ENCODE measurements around the gene SELENOP. TPM values are rescaled to one million over a fixed set of nuclear protein-coding genes. Genes with fewer than 3 reads are reported as not detected.

Gene SELENOP
- total and polyA plus RNA-seq, 9 of the 15 experiments (the other 6 are each of a cell fraction or from before 2014, with no cell fraction given): 3.2 to 6.3 (median 4.5) TPM

DNA sequence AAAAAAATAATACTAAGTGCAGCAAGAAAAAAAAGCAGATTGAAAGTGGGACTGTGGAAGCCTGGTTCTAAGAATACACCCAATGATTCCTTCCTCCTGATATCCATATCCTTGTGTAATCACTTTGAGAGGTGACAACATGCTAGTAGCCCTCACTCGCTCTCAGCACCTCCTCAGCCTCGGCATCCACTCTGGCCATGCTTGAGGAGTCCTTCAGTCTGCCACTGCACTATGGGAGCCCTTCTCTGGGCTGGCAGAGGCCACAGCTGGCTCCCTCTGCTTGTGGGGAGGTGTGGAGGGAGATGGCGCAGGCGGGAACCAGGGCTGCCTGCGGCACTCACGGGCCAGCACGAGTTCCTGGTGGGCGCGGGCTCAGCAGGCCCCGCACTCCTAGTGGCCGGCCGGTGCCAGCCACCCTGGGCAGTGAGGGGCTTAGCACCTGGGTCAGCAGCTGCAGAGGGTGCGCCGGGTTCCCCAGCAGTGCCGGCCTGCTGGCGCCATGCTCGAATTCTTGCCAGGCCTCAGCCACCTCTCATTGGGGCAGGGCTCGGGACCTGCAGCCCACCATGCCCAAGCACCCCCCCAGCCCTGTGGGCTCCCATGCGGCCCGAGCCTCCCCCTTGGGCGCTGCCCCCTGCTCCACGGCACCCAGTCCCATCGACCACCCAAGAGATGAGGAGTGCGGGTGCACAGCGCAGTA, 24.5 kb upstream of the SELENOP start:
- Histone ChIP-seq H2AFZ (ENCODE audit: low read depth, low read length) (no peak overlapping the region), H3K4me3 (no peak overlapping the region), H3K27me3 (ENCODE audit: control insufficient read depth in 2 of 2, insufficient read depth in 2 of 2, low read length in 2 of 2) (no peaks in the 10 kb centered on the region), H3K4me1 (replicated peaks in 1 of 2; ENCODE audit: control insufficient read depth in 2 of 2, insufficient read depth in 2 of 2, low read length in 2 of 2) (peaks cover 4 to 10% of the 10 kb centered on the region in 2 experiments; a peak in 3 of 5 replicates), H3K9ac (ENCODE audit: insufficient read depth in 1 of 2, low read depth in 2 of 2, low read length in 2 of 2) (no peak overlapping the region), H3K9me1 (ENCODE audit: control insufficient read depth, insufficient read depth, low read length) (no peaks in the 10 kb centered on the region), H3K36me3 (ENCODE audit: control insufficient read depth, insufficient read depth, low read length) (no peaks in the 10 kb centered on the region), H3K79me2 (ENCODE audit: control insufficient read depth, insufficient read depth, low read length) (no peaks in the 10 kb centered on the region), H3K27ac (ENCODE audit: extremely low read depth, low read depth, low read length) (no peak overlapping the region), H3K9me3 (replicated peaks; ENCODE audit: control insufficient read depth, insufficient read depth, low read depth, low read length) (no peaks in the 10 kb centered on the region), H3K4me2 (ENCODE audit: insufficient read depth, low read length) (no peak overlapping the region), H4K20me1 (replicated peaks; ENCODE audit: control insufficient read depth, insufficient read depth, low read length) (no peaks in the 10 kb centered on the region)
- CTCF ChIA-PET (ENCODE audit: low intra/inter-chr PET ratio): no interaction called here
- POLR2A ChIA-PET: interaction anchor here (0.7 to 0.9 kb wide), 2 partner anchors 22 to 266 kb away, joined by 4 to 5 read pairs; no protein-coding TSS in a partner anchor
- no peak for ATAC-seq
- BruUV-seq (replicated peaks): no TSS peak
- intact Hi-C loops (cut with micrococcal nuclease): no loop called here
- in situ Hi-C loops (cut with MboI): no loop called here
- no peak for FAIRE-seq
- 56% methylated on average over 22 of the region's 25 CpGs for WGBS (ENCODE audit: insufficient coverage, low coverage, missing lambda C conversion rate)
- no peak for DNase-seq (ENCODE audit: extremely low read depth in 1 of 4, low spot score in 3 of 4)
- no peak for TF ChIP-seq NFE2L1 (tag; IDR thresholded peaks at IDR 0.05; ENCODE audit: borderline replicate concordance, low read depth)
- TF ChIP-seq SNIP1 (IDR thresholded peaks at IDR 0.05; ENCODE audit: low read depth): no peak
- TF ChIP-seq, protein P1, sequence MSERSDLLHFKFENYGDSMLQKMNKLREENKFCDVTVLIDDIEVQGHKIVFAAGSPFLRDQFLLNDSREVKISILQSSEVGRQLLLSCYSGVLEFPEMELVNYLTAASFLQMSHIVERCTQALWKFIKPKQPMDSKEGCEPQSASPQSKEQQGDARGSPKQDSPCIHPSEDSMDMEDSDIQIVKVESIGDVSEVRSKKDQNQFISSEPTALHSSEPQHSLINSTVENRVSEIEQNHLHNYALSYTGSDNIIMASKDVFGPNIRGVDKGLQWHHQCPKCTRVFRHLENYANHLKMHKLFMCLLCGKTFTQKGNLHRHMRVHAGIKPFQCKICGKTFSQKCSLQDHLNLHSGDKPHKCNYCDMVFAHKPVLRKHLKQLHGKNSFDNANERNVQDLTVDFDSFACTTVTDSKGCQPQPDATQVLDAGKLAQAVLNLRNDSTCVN (CRISPR knock-in tag; IDR thresholded peaks at IDR 0.05): no peak
- no peak for TF ChIP-seq ZNF23 (CRISPR knock-in tag; IDR thresholded peaks at IDR 0.05)
- TF ChIP-seq E2F3 (CRISPR knock-in tag; IDR thresholded peaks at IDR 0.05): no peak
- TF ChIP-seq NFIC (IDR thresholded peaks at IDR 0.05): no peak
- TF ChIP-seq, protein P2, sequence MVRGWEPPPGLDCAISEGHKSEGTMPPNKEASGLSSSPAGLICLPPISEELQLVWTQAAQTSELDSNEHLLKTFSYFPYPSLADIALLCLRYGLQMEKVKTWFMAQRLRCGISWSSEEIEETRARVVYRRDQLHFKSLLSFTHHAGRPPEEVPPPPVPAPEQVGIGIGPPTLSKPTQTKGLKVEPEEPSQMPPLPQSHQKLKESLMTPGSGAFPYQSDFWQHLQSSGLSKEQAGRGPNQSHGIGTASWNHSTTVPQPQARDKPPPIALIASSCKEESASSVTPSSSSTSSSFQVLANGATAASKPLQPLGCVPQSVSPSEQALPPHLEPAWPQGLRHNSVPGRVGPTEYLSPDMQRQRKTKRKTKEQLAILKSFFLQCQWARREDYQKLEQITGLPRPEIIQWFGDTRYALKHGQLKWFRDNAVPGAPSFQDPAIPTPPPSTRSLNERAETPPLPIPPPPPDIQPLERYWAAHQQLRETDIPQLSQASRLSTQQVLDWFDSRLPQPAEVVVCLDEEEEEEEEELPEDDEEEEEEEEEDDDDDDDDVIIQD (CRISPR knock-in tag; IDR thresholded peaks at IDR 0.05): no peak
- TF ChIP-seq, protein P3, sequence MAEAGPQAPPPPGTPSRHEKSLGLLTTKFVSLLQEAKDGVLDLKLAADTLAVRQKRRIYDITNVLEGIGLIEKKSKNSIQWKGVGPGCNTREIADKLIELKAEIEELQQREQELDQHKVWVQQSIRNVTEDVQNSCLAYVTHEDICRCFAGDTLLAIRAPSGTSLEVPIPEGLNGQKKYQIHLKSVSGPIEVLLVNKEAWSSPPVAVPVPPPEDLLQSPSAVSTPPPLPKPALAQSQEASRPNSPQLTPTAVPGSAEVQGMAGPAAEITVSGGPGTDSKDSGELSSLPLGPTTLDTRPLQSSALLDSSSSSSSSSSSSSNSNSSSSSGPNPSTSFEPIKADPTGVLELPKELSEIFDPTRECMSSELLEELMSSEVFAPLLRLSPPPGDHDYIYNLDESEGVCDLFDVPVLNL (CRISPR knock-in tag; IDR thresholded peaks at IDR 0.05; ENCODE audit: low read depth): no peak
- TF ChIP-seq, protein P4, sequence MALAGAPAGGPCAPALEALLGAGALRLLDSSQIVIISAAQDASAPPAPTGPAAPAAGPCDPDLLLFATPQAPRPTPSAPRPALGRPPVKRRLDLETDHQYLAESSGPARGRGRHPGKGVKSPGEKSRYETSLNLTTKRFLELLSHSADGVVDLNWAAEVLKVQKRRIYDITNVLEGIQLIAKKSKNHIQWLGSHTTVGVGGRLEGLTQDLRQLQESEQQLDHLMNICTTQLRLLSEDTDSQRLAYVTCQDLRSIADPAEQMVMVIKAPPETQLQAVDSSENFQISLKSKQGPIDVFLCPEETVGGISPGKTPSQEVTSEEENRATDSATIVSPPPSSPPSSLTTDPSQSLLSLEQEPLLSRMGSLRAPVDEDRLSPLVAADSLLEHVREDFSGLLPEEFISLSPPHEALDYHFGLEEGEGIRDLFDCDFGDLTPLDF (CRISPR knock-in tag; IDR thresholded peaks at IDR 0.05): no peak
- TF ChIP-seq, protein P5, sequence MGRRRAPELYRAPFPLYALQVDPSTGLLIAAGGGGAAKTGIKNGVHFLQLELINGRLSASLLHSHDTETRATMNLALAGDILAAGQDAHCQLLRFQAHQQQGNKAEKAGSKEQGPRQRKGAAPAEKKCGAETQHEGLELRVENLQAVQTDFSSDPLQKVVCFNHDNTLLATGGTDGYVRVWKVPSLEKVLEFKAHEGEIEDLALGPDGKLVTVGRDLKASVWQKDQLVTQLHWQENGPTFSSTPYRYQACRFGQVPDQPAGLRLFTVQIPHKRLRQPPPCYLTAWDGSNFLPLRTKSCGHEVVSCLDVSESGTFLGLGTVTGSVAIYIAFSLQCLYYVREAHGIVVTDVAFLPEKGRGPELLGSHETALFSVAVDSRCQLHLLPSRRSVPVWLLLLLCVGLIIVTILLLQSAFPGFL (CRISPR knock-in tag; IDR thresholded peaks at IDR 0.05): no peak
- TF ChIP-seq HDGF (IDR thresholded peaks at IDR 0.05): no peak
- TF ChIP-seq PYGO2 (tag; IDR thresholded peaks at IDR 0.05): no peak
- TF ChIP-seq YBX1 (IDR thresholded peaks at IDR 0.05): no peak
- no peak for TF ChIP-seq SMAD4 (CRISPR knock-in tag; conservative IDR thresholded peaks at IDR 0.05)
- no peak for TF ChIP-seq ETV6 (IDR thresholded peaks at IDR 0.05; ENCODE audit: borderline replicate concordance in 1 of 2, low read depth in 2 of 2, low read length in 1 of 2)
- TF ChIP-seq ETV6 (CRISPR knock-in tag; IDR thresholded peaks at IDR 0.05; ENCODE audit: borderline replicate concordance): no peak

Measured in K562 (cell line).